Stomach (tissue), 4 donors: ENCODE data around the gene VSIG10L2.

Source experiments
- CTCF ChIP-seq, 7 experiments: fragments of 450-650 bp in 4 of 7; fragments of 200-600 bp in 3 of 7; sonication (generic) in 3 of 7; IDR thresholded peaks; one replicate each; pipeline ENCODE4 v1.5.1; 2016 to 2019; ENCODE audit warnings: antibody characterized with exemption in 7 of 7, control low read depth in 2 of 7, mild to moderate bottlenecking in 1 of 7
- POLR2A ChIP-seq, 4 donors: fragments of 450-650 bp; IDR thresholded peaks; one replicate each; pipeline ENCODE4 v1.6.1; 2016; ENCODE audit warnings: antibody characterized with exemption in 4 of 4, control low read depth in 2 of 4, mild to moderate bottlenecking in 1 of 4, moderate library complexity in 1 of 4

DNA sequence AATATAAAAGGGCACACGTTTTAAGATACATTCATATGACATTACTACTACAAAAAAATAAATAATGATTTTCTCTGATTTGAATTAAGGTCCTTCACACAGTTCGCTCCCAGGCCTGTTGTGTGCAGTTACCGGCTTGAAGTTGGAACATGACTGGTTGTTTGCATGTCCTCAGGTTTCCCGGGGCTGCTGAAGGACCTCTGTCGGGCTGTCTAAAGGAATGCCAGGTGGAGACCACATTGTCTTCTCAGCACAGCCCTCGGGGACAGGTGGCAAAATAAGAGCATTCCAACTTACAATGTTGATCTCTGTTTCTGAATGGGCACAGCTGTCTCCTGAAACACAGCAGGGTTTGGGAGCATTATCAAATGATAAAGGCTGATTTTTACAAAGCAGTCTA lies 14.9 kb downstream of the VSIG10L2 start:
- TF ChIP-seq CTCF (IDR thresholded peaks at IDR 0.05): no peak
- TF ChIP-seq POLR2A (IDR thresholded peaks at IDR 0.05): no peak
